ENCODE results near the gene BMP8A.
"Not testable (repeated sequence)": the region's sequence is repeated elsewhere in the genome, so short reads cannot be mapped to it uniquely, and the experiment has no call there.

BMP8A gene

DNA sequence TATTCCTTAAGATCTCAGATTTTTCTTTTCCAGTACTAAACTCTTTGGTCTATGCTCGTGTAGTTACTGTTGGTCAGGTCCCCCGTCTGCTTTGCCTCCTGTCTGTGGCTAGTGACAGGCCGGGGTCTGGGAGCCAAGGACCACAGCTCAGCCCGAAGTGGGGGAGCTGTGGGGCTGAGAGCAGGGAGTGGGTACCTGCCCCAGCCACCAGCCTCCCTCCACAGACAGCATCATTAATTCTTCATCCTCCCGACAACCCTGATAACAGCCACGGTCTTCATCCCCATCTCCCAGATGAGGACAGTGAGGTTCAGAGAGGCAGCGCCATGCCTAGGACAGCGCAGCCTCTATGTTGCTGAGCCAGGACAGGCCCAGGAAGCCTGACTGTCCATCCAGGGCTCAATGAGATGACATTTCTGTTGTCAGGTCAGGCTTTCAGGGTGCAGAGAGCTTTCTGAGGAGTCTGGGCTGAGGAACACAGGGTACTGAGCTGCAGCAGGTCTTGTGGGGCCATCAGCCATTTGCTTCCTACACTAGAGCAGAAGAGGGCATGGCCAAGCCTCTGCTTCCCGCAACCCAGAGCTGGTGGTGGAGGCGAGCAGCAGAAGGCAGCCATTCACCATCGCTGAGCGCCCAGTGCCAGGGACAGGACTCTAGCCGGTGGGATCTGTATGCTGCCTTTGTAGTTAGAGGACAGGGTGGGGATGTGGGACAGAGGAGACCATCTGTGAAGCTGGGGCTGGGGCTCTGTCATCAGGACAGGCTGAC, 1.8 kb downstream of the BMP8A start:
- H3K4me1 ChIP-seq (ENCODE audit: insufficient read depth, low read length, poor library complexity, severe bottlenecking); H3K36me3 ChIP-seq (ENCODE audit: insufficient read depth, low read length); H2AFZ ChIP-seq (ENCODE audit: low read length); H3K9ac ChIP-seq (ENCODE audit: low read depth, low read length, poor library complexity, severe bottlenecking); H3K9me3 ChIP-seq (ENCODE audit: insufficient read depth, low read depth, low read length); H3K4me3 ChIP-seq (ENCODE audit: low read length, poor library complexity, severe bottlenecking); H3K27me3 ChIP-seq (ENCODE audit: insufficient read depth, low read length, poor library complexity, severe bottlenecking); H3K4me2 ChIP-seq (ENCODE audit: low read depth, low read length, poor library complexity, severe bottlenecking); H3K79me2 ChIP-seq (ENCODE audit: insufficient read depth, low read length); H3F3A ChIP-seq (ENCODE audit: low read depth); H4K20me1 ChIP-seq (ENCODE audit: insufficient read depth, low read length, poor library complexity, severe bottlenecking); H3K9me2 ChIP-seq (replicated peaks; ENCODE audit: low read depth, low read length): not testable (repeated sequence)

DNA sequence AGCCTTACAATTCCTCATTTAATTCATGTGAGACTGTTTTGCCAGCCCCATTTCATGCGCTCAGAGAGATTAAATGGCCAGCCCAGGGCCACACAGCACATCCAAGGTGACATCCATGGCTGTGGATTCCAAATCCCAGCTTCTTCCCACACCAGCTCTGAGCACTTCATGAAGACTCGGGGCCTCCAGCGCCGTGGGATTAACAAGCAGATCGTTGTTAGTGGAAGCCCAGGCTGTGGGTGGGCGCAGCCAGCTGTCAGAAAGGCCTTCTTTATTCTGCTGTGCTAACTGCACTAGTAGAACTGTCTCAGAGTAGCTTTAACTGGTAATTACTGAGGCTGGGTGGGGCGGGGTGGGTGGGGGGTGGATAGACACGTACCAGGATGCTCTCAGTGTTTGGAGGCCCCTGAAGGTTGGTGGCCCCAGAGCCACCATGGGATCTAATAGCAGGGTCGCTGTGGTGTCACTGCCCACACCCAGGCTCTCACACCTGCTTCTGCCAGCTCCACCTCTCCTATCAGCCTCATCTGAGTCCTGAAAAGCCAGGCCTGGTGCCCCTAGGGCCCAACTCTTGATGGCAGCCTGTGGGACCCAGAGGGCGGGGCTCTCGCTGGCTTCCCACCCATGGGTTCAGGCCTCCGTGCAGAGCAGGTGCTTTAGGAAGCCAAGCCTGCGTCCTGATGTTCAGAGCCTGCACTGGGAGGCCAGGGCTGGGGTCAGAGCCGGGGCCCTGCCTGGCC, 3.4 kb downstream of the BMP8A start:
- H2AFZ ChIP-seq (ENCODE audit: low read length), result no peak overlapping the region
- H4K20me1 ChIP-seq (ENCODE audit: insufficient read depth, low read length, poor library complexity, severe bottlenecking), result no peaks in the 10 kb centered on the region
- TF ChIP-seq CTCF (conservative IDR thresholded peaks at IDR 0.05; ENCODE audit: low read length) (no peak), EZH2phosphoT487 (IDR thresholded peaks at IDR 0.05; ENCODE audit: borderline replicate concordance) (no peak)
- no peaks in the 10 kb centered on the region for H3F3A ChIP-seq (ENCODE audit: low read depth)
- no peak overlapping the region for H3K4me3 ChIP-seq (ENCODE audit: low read length, poor library complexity, severe bottlenecking)
- H3K9me3 ChIP-seq (ENCODE audit: insufficient read depth, low read depth, low read length), result no peaks in the 10 kb centered on the region
- no peaks in the 10 kb centered on the region for H3K4me1 ChIP-seq (ENCODE audit: insufficient read depth, low read length, poor library complexity, severe bottlenecking)
- H3K27me3 ChIP-seq (ENCODE audit: insufficient read depth, low read length, poor library complexity, severe bottlenecking), result no peaks in the 10 kb centered on the region
- no peak overlapping the region for H3K9ac ChIP-seq (ENCODE audit: low read depth, low read length, poor library complexity, severe bottlenecking)
- H3K9me2 ChIP-seq (replicated peaks; ENCODE audit: low read depth, low read length), result no peaks in the 10 kb centered on the region
- no peak overlapping the region for H3K4me2 ChIP-seq (ENCODE audit: low read depth, low read length, poor library complexity, severe bottlenecking)
- H3K36me3 ChIP-seq (ENCODE audit: insufficient read depth, low read length), result no peaks in the 10 kb centered on the region
- no peaks in the 10 kb centered on the region for H3K79me2 ChIP-seq (ENCODE audit: insufficient read depth, low read length)

- not testable (repeated sequence) for H2AFZ ChIP-seq (ENCODE audit: low read length); H3K27me3 ChIP-seq (ENCODE audit: insufficient read depth, low read length, poor library complexity, severe bottlenecking); H3K36me3 ChIP-seq (ENCODE audit: insufficient read depth, low read length); H3K9me2 ChIP-seq (replicated peaks; ENCODE audit: low read depth, low read length); H4K20me1 ChIP-seq (ENCODE audit: insufficient read depth, low read length, poor library complexity, severe bottlenecking); H3F3A ChIP-seq (ENCODE audit: low read depth); H3K4me1 ChIP-seq (ENCODE audit: insufficient read depth, low read length, poor library complexity, severe bottlenecking); H3K4me2 ChIP-seq (ENCODE audit: low read depth, low read length, poor library complexity, severe bottlenecking); H3K9me3 ChIP-seq (ENCODE audit: insufficient read depth, low read depth, low read length); H3K9ac ChIP-seq (ENCODE audit: low read depth, low read length, poor library complexity, severe bottlenecking); H3K79me2 ChIP-seq (ENCODE audit: insufficient read depth, low read length); H3K4me3 ChIP-seq (ENCODE audit: low read length, poor library complexity, severe bottlenecking)
Observed at GRCh38 chr1:39496520-39496919, 5.1 kb downstream of the BMP8A start.

GRCh38 chr1:39497585-39497984, 6.1 kb downstream of the BMP8A start:
- Histone ChIP-seq H3K9me3 (ENCODE audit: insufficient read depth, low read depth, low read length) (no peaks in the 10 kb centered on the region), H3K4me3 (ENCODE audit: low read length, poor library complexity, severe bottlenecking) (no peak overlapping the region), H3K4me1 (ENCODE audit: insufficient read depth, low read length, poor library complexity, severe bottlenecking) (no peaks in the 10 kb centered on the region), H4K20me1 (ENCODE audit: insufficient read depth, low read length, poor library complexity, severe bottlenecking) (no peaks in the 10 kb centered on the region), H3K9ac (ENCODE audit: low read depth, low read length, poor library complexity, severe bottlenecking) (no peak overlapping the region), H3K4me2 (ENCODE audit: low read depth, low read length, poor library complexity, severe bottlenecking) (no peak overlapping the region), H3K79me2 (ENCODE audit: insufficient read depth, low read length) (no peaks in the 10 kb centered on the region), H2AFZ (ENCODE audit: low read length) (no peak overlapping the region), H3K9me2 (replicated peaks; ENCODE audit: low read depth, low read length) (no peaks in the 10 kb centered on the region), H3K36me3 (ENCODE audit: insufficient read depth, low read length) (no peaks in the 10 kb centered on the region), H3F3A (ENCODE audit: low read depth) (no peaks in the 10 kb centered on the region), H3K27me3 (ENCODE audit: insufficient read depth, low read length, poor library complexity, severe bottlenecking) (no peaks in the 10 kb centered on the region)
- TF ChIP-seq EZH2phosphoT487 (IDR thresholded peaks at IDR 0.05; ENCODE audit: borderline replicate concordance) (no peak), CTCF (conservative IDR thresholded peaks at IDR 0.05; ENCODE audit: low read length) (no peak)

DNA sequence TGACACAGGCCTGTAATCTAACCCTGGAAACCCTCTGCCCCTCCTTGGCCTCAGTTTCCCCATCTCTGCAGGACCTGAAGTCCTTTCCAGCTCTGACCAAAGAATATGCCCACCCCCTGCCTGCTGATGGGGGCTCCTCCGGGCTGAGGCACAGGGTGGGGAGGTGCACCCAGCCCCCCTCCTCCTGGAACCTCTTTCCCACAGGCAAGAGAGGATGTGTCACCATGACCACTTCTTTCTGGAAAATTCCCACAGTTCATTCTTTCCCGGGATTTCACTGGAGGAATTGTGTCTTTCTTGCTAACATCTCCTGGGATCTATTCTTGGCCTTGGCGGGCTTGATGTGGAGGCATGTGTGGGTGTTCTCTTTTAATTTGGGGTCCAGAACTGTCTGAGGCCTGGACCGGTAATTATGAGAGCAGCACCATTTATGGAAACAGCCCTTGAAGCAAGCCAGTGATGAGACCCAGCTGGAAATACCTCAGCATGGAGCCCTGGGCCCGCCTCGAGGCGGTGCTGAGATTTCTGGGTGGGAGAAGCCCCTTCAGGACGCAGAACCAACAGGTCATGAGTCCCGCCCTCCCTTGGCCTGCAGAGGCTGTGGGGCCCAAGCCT, 6.8 kb downstream of the BMP8A start:
- not testable (repeated sequence) for H3K36me3 ChIP-seq (ENCODE audit: insufficient read depth, low read length); H2AFZ ChIP-seq (ENCODE audit: low read length); H3K79me2 ChIP-seq (ENCODE audit: insufficient read depth, low read length); H3K4me2 ChIP-seq (ENCODE audit: low read depth, low read length, poor library complexity, severe bottlenecking); H3K4me3 ChIP-seq (ENCODE audit: low read length, poor library complexity, severe bottlenecking); H3K9me3 ChIP-seq (ENCODE audit: insufficient read depth, low read depth, low read length); H3K4me1 ChIP-seq (ENCODE audit: insufficient read depth, low read length, poor library complexity, severe bottlenecking); H3F3A ChIP-seq (ENCODE audit: low read depth); H3K9me2 ChIP-seq (replicated peaks; ENCODE audit: low read depth, low read length); H3K9ac ChIP-seq (ENCODE audit: low read depth, low read length, poor library complexity, severe bottlenecking); H4K20me1 ChIP-seq (ENCODE audit: insufficient read depth, low read length, poor library complexity, severe bottlenecking); H3K27me3 ChIP-seq (ENCODE audit: insufficient read depth, low read length, poor library complexity, severe bottlenecking)
